ENCODE data around the gene OVOL2. TPM values are rescaled to one million over a fixed set of nuclear protein-coding genes. Genes with fewer than 3 reads are reported as not detected.

The OVOL2 gene
- total RNA-seq, 4 donors from 2014 or later, result not detected

GRCh38 chr20:18050628-18051027 lies 7.1 kb downstream of the OVOL2 start:
- H3K36me3 ChIP-seq, result no peaks in the 10 kb centered on the region
- intact Hi-C loops (cut with DNase I; ENCODE audit: low total_unique reads), result no loop called here
- DNase-seq, result no peak
- no peak for TF ChIP-seq POLR2A (IDR thresholded peaks at IDR 0.05)
- no peak for TF ChIP-seq CTCF (IDR thresholded peaks at IDR 0.05 in 4 of 5, conservative IDR thresholded peaks at IDR 0.05 in 1 of 5)
- no peak overlapping the region for H3K27ac ChIP-seq
- H3K4me3 ChIP-seq, result no peak overlapping the region
- H3K4me1 ChIP-seq, result no peaks in the 10 kb centered on the region
- peaks cover 6 to 19% (median 11%) of the 10 kb centered on the region in 3 donors for H3K27me3 ChIP-seq
- in situ Hi-C loops (cut with MboI; ENCODE audit: low sequenced_read_pairs in 4 of 4), result loop anchor here in 1 of 4 donors (25.0 kb wide), 1 partner anchor 112 kb away; no protein-coding TSS in a partner anchor
- peak in 1 of 2 donors; percentile 56 for ATAC-seq
- no peaks in the 10 kb centered on the region for H3K9me3 ChIP-seq

- H3K27ac ChIP-seq, result no peak overlapping the region
- peaks cover 0 to 4% (median 0%) of the 10 kb centered on the region in 3 donors for H3K27me3 ChIP-seq
- no peak overlapping the region for H3K4me3 ChIP-seq
- in situ Hi-C loops (cut with MboI; ENCODE audit: low sequenced_read_pairs in 4 of 4) (no loop called here), intact Hi-C loops (cut with DNase I; ENCODE audit: low total_unique reads) (no loop called here)
- TF ChIP-seq POLR2A (IDR thresholded peaks at IDR 0.05) (no peak), CTCF (IDR thresholded peaks at IDR 0.05 in 4 of 5, conservative IDR thresholded peaks at IDR 0.05 in 1 of 5) (no peak)
- peaks cover 0 to 3% (median 0%) of the 10 kb centered on the region in 3 donors for H3K9me3 ChIP-seq
- no peaks in the 10 kb centered on the region for H3K4me1 ChIP-seq
- H3K36me3 ChIP-seq, result no peaks in the 10 kb centered on the region
- DNase-seq, result no peak
- ATAC-seq, result no peak
Measured at GRCh38 chr20:18048176-18048575, 9.5 kb downstream of the OVOL2 start.

- Histone ChIP-seq H3K27me3 (peaks cover 0 to 4% (median 0%) of the 10 kb centered on the region in 3 donors), H3K9me3 (peaks cover 0 to 8% (median 0%) of the 10 kb centered on the region in 3 donors), H3K27ac (no peak overlapping the region), H3K36me3 (no peaks in the 10 kb centered on the region), H3K4me1 (no peaks in the 10 kb centered on the region), H3K4me3 (no peak overlapping the region)
- TF ChIP-seq CTCF (IDR thresholded peaks at IDR 0.05 in 4 of 5, conservative IDR thresholded peaks at IDR 0.05 in 1 of 5), result no peak
- TF ChIP-seq POLR2A (IDR thresholded peaks at IDR 0.05), result no peak
- intact Hi-C loops (cut with DNase I; ENCODE audit: low total_unique reads) (no loop called here), in situ Hi-C loops (cut with MboI; ENCODE audit: low sequenced_read_pairs in 4 of 4) (no loop called here)
- no peak for DNase-seq
- no peak for ATAC-seq
Measured at GRCh38 chr20:18046535-18046934, 11.2 kb downstream of the OVOL2 start.

GRCh38 chr20:18042229-18042628 lies 15.5 kb downstream of the OVOL2 start:
- H3K4me1 ChIP-seq, result no peaks in the 10 kb centered on the region
- no peak for DNase-seq
- intact Hi-C loops (cut with DNase I; ENCODE audit: low total_unique reads), result no loop called here
- H3K27ac ChIP-seq, result no peak overlapping the region
- H3K36me3 ChIP-seq, result no peaks in the 10 kb centered on the region
- ATAC-seq, result no peak
- H3K4me3 ChIP-seq, result no peak overlapping the region
- in situ Hi-C loops (cut with MboI; ENCODE audit: low sequenced_read_pairs in 4 of 4), result no loop called here
- H3K27me3 ChIP-seq, result peaks cover 0 to 6% (median 0%) of the 10 kb centered on the region in 3 donors
- peaks cover 0 to 8% (median 0%) of the 10 kb centered on the region in 3 donors for H3K9me3 ChIP-seq
- TF ChIP-seq POLR2A (IDR thresholded peaks at IDR 0.05), result no peak
- TF ChIP-seq CTCF (IDR thresholded peaks at IDR 0.05 in 4 of 5, conservative IDR thresholded peaks at IDR 0.05 in 1 of 5), result no peak

GRCh38 chr20:18041462-18041861 lies 16.3 kb downstream of the OVOL2 start:
- Histone ChIP-seq H3K36me3 (no peaks in the 10 kb centered on the region), H3K27ac (no peak overlapping the region), H3K9me3 (peaks cover 0 to 8% (median 0%) of the 10 kb centered on the region in 3 donors), H3K27me3 (peaks cover 0 to 6% (median 0%) of the 10 kb centered on the region in 3 donors), H3K4me3 (no peak overlapping the region), H3K4me1 (no peaks in the 10 kb centered on the region)
- ATAC-seq (no peak), DNase-seq (no peak)
- intact Hi-C loops (cut with DNase I; ENCODE audit: low total_unique reads) (no loop called here), in situ Hi-C loops (cut with MboI; ENCODE audit: low sequenced_read_pairs in 4 of 4) (no loop called here)
- TF ChIP-seq POLR2A (IDR thresholded peaks at IDR 0.05) (no peak), CTCF (IDR thresholded peaks at IDR 0.05 in 4 of 5, conservative IDR thresholded peaks at IDR 0.05 in 1 of 5) (no peak)

Measured in gastrocnemius medialis (tissue), 4 donors.